ENCODE data around the gene RELA. TPM values are rescaled to one million over a fixed set of nuclear protein-coding genes. Genes with fewer than 3 reads are reported as not detected.

Gene RELA
- total RNA-seq, 4 donors from 2014 or later: 31.5 to 65.7 (median 34.6) TPM

DNA sequence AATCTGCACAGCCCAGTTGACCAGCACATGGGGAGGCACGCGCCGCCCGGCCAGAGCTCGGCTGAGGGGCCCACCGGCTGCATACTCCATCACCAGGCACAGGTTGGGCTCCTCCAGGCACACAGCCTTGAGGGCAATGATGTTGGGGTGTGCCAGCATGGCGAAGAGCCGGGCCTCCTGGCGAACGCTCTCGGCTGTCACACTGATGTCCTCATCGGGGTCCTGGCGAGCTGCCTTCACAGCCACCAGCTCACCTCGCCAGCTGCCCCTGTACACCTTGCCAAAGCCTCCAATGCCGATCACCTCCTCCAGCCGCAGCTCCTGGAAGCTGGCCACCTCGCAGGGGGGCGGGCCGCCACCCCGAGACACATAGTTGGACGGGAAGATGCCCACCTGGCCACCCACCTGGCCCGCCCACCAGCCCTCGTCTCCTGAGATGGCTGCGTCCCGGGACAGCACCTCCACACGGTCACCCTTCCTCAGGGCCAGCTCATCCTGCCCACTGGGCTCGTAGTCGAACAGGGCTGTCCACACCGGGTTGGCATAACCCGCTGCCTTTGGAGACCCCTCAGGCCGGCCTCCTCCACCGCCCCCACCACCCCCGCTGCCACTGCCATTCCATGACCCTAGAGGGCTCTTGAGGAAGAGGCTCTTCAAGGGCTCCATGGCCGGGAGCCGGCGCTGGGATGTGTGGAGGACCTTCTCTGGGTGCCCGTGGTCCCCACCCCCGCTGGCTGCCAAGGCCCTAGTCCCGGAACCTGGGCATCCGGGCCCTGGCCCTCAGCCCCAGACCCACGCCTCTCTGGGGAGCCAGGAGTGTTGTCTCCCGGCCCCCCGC, 49.4 kb downstream of the RELA start:
- TF ChIP-seq, protein P1, sequence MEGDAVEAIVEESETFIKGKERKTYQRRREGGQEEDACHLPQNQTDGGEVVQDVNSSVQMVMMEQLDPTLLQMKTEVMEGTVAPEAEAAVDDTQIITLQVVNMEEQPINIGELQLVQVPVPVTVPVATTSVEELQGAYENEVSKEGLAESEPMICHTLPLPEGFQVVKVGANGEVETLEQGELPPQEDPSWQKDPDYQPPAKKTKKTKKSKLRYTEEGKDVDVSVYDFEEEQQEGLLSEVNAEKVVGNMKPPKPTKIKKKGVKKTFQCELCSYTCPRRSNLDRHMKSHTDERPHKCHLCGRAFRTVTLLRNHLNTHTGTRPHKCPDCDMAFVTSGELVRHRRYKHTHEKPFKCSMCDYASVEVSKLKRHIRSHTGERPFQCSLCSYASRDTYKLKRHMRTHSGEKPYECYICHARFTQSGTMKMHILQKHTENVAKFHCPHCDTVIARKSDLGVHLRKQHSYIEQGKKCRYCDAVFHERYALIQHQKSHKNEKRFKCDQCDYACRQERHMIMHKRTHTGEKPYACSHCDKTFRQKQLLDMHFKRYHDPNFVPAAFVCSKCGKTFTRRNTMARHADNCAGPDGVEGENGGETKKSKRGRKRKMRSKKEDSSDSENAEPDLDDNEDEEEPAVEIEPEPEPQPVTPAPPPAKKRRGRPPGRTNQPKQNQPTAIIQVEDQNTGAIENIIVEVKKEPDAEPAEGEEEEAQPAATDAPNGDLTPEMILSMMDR (IDR thresholded peaks at IDR 0.05; ENCODE audit: low read depth): no peak

DNA sequence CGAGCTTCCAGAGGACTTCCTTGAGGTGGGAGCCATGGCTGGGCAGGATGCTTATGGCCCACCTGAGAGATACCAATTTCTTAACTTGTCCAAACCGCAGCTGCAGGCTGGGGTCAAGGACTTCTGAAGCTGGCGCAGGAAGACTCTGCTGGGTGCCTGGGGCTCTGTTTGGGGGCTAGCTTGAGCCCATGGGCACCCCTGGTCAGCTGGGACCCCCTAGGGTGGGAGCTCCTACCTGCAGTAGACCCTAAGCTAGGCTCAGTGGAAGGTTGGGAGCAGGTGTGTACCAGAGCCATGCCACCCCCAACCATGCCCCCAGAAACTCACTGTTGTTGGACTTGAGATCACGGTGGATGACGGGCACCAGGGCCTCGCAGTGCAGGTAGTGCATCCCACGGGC, 50.0 kb downstream of the RELA start:
- TF ChIP-seq, protein P1 (IDR thresholded peaks at IDR 0.05; ENCODE audit: low read depth): no peak

DNA sequence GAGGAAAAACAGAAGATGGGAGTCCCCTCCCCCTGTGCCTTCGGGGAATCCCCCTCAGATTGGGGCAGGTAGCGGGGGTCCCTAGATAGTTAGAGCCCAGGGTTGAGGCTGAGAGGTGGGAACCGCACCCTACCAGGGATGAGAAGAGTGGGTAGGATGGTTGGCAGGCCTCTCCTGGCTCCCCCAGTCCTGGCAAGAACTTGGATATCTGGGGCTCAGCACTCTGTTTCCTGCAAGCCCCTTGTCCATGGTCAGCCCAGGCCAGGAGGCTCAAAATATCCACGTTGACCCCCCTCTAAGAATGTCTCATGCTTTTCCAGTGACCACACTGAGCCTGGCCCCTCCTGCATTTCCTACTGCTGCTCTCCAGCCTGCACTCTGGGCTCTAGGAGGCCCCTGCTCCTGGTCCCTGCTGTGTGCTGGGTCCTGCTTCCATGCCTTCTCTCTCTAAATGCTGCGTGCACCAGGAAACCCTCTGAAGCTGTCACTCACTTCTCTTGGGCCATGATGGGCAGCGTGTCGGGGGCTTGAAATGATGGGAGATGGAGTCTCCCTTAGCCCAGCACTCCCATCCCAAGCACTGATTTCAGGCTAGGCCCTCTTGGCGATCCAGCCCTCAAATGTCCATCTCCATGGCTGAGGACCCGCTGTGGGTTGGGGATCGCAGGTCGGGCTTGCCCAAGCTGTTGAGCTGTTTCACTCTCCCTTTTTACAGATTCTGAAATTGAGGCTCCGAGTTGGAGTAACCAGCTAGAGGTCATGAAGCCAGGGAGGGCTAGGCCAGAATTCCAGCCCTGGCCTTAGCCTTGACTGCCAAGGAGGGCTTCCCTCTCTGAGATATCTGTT, 50.7 kb downstream of the RELA start:
- TF ChIP-seq, protein P1 (IDR thresholded peaks at IDR 0.05; ENCODE audit: low read depth): no peak

DNA sequence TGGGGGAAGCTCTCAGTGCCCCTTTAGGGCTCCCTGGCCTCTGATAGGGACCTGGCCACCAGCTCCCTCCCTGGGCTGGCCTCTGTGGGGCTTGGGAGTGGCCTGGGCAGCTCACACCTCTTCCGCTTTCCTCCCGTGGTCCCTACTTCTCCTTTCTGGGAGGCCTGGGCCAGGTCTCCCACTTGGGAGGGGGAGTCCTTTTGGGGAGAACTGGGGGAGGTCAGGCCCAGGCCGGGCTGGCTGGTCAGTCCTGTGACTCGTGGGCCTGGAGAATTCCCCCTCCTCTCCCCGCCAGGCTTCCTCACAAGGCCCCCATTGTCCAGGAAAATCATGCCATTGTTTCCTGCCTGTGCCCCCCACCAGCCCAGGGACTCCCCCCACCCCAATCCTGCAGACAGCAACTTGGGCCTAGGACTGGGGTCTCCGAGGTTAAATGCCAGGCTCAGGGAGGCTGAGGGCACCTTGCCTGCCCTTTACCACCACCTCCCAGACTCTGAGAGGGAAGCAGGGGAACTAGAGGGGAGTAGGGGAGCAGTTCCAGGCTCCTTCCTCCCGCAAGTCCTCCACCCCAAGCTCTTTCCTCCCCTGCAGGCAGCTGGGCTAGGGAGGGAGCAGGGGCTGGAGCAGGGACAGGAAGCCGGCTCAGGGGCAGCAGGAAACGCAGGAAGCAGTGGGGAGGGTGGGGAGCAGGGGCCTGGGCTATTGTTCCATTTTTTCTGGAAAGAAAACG, 51.5 kb downstream of the RELA start:
- TF ChIP-seq, protein P1 (IDR thresholded peaks at IDR 0.05; ENCODE audit: low read depth): no peak

DNA sequence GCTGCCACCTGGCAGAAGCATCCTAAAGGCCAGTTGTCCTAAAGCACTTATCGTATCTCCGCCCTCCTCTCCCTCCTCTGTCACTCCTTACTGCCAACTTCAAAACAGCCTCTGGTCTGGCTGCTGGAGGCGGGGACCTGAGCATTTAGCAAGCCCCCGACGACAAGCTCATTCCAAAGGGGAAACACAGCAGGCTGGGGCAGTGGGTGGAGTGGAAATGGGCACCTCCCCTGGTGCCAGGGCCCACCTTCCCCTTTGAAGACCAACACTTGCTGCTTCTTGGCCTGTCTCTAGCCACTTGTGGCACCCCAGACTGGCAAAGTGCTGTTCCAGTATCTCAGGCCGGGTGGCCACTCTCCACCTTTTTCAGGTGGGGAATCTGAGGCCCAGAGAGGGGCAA, 52.3 kb downstream of the RELA start:
- TF ChIP-seq, protein P1 (IDR thresholded peaks at IDR 0.05; ENCODE audit: low read depth): no peak

DNA sequence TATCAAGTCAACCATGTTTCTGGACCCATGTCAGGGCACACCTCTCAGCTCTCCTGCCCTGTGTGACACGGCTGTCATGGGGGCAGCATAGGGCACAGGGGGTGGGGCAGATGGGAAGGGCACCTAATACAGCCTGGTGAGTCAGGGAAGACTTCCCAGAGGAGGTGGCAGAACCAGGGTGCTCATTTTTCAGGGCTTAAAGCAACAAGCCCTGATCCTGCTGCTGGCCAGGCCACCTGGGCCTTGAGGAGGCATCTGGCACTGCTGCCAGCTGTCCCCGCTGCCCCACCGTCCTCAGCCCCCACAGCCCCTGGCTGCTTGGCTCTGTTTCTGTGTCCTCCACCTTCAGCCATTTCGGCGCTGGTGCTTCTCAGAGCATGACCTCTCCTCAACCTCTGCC, 53.1 kb downstream of the RELA start:
- TF ChIP-seq, protein P1 (IDR thresholded peaks at IDR 0.05; ENCODE audit: low read depth): no peak
